ENCODE results near the gene HDAC10.

Gene HDAC10

GRCh38 chr22:50255099-50255498 lies 4.0 kb upstream of the HDAC10 start:
- no peak for DNase-seq

DNA sequence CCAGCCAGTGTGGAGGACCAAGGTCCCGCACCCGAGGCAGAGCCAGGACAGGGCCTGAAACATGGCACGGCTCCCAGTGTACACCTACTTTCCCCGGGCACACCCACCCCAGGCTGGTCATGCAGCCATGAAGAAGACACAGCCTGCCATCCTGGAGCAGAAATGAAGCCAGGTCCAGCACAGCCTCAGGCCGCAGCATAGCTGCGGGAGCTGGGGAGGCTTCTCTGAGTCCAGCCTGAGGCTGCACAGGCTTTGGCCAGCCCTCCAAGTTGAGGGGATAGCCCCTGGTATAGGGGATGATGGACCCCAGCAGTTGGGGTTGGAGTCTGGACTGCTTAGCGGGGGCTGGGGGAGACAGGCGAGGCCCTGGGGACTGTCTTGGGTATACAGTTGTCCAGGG lies 2.9 kb upstream of the HDAC10 start:
- no peak for DNase-seq

GRCh38 chr22:50253046-50253915 lies 2.2 kb upstream of the HDAC10 start:
- DNase-seq = no peak

DNA sequence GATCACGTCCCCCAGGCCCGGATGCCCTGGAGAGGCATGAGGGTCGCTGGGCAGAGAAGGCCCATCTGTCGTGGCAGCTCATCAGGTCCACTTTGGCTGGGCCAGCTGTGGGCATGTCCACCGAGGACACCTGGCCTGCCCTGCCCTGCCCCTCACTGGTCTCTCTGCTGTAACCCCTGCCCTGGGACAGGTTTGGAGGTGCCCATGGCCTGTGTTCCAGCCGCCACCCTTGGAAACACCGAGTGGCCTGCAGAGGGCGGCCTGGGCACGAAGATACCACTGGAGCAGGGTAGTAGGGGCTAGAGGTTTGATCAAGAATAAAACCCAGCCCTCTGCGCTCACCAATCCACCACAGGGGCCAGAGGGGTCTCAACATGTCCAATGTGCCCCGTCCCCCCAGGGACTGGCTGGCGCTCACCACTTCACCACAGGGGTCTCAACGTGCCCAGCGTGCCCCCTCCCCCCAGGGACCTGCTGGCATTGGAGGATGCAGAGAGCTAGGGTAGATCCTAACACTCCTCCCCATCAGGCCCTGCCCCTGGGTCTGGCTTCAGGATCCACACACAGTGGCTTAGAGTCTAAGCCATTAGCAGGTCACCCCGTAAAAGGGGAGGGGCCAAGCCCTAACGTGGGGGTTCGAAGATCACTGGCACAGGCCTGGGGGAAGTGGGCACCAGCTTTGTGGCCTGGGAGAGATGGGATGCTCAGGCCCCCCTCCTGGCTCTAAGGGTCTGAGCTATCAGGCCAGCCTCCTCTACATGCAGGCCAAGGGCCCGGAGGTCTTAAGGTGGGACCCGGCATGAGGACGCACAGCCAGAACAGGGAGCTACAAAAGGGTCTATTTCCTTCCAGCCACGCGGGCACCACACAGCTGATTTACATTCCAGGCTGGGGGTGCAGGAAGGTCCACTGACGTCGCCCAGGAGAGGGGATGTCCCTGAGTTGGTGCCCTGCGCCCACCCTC lies 1.3 kb upstream of the HDAC10 start:
- DNase-seq = peak; percentile 64

GRCh38 chr22:50251477-50252081 lies 514 bp upstream of the HDAC10 start:
- DNase-seq = no peak

- DNase-seq = no peak
These were observed 863 bp downstream of the HDAC10 start for GRCh38 chr22:50250249-50250554.

DNA sequence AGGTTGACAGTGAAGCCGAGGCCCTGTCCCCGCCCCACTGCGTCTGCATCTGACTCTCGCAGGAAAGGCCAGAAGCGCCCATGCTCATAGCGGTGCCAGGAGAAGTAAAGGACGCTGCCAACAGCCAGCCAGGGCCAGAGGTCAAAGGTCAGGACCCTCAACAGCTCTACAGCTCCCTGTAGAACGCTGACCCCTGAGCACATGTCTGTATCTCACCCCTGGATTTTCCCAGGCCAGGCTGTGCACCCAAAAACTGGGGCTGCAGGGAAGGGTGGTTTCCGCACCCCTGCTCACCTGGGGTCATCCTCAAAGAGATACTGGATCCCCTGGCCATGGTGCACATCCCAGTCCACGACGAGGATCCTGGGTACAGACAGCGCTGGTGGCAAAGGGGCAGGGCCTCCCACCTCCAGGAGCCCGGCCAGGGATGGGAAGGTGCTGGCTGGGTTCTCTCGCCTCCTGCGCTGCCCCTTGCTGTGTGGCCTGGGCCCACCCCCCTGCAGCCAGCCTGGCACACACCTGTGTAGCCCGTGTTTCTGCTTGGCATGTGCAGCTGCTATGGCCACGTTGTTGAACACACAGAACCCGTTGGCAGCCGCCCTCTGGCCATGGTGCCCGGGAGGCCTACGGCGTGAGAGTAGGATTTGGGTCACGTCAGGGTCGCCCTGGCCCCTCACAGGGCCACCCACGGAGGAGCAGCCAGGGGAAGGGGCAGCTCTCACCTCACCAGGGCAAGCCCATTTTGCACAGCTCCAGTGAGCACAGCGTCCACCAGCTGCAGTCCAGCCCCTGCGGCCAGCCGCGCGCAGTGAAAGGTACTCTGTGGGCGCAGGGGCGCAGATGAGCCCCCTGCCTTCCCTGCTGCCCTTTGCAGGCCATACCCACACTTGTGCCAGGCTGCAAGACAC lies 1.5 kb downstream of the HDAC10 start:
- no peak for DNase-seq

GRCh38 chr22:50248196-50249081 lies 2.6 kb downstream of the HDAC10 start:
- DNase-seq = no peak

- no peak for DNase-seq
These were observed 3.3 kb downstream of the HDAC10 start for GRCh38 chr22:50247748-50248147.

DNA sequence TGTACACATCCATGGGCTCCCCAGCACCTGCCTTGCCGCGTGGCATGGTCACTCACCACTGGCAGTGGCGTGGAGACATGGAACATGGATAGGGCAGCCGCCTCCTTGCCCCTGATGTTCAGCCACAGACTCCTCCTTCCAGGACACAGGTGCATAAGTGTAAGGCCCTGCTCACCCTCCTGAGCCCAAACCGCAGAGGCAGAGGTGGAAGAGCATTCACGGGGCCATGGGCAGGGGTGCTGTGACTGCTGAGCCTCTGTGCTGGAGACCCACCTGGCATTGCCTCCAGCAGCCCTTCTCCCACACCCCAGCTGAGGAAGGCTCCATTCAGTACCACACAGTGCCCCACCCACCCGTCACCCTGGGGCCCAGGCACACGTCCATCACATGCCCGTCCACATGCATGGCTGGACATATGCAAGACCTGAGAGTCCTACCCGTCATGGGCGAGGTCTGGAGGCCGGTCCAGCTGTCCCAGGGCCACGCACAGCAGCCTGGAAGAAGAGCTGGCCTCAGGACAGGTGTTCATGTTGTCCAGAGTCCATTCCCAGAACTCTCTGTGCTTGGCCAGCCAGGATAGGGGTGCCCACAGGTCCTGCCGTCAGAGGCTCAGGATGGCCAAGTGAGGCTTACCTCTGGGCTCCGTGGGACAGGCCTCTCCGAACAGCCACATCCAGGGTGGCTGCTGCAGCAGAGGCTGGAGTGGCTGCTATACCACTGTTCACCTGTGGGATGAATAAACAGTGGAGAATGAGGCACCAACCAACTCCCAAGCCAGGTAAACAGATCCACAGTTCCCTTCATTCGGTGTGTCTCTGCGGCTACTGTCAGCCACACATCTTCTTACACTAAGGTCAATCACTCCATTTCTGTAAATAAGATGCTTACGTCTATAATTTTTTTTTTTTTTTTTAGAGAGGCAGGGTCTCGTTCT lies 4.6 kb downstream of the HDAC10 start:
- DNase-seq = no peak

DNA sequence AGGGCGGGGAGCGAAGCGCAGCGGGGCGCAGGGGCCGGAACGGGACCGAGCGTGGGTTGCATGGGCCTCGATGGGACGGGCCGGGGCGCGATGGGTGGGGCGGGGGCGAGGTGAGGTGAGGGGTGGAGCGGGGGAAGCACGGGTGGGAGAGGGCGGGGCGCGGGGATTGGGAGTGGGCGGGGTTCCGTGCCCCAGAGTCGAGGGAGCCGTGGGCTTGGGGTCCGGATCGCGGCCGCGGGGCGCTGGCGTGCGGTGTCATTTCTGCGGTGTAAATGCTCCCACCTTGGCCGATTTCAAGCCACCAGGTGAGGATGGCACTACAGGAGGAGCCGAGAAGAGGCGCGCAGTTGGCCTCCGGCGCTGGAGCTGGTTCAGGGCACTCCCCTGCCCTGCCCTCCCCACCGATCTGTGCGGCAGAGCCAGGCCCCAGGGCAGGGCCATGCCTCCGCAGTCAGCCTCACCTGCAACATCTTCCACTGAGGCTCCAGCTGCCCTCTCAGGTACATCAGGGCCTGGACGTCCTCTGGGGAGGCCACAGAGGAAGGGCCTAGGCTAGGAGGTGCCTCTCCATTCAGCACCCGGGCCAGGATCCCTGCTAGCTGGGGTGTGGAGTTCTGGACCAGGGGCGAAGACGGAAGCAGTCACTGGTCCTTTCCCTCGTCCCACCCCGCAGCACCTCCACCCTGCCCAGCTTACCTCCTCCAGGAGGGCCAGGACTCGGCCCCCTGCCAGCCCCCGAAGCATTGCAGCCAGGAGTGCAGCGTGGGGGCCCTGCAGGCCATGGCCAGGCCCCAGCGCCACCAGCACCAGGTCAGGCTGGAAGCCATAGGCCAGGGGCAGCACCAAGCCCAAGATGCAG lies 5.6 kb downstream of the HDAC10 start:
- no peak for DNase-seq

DNA sequence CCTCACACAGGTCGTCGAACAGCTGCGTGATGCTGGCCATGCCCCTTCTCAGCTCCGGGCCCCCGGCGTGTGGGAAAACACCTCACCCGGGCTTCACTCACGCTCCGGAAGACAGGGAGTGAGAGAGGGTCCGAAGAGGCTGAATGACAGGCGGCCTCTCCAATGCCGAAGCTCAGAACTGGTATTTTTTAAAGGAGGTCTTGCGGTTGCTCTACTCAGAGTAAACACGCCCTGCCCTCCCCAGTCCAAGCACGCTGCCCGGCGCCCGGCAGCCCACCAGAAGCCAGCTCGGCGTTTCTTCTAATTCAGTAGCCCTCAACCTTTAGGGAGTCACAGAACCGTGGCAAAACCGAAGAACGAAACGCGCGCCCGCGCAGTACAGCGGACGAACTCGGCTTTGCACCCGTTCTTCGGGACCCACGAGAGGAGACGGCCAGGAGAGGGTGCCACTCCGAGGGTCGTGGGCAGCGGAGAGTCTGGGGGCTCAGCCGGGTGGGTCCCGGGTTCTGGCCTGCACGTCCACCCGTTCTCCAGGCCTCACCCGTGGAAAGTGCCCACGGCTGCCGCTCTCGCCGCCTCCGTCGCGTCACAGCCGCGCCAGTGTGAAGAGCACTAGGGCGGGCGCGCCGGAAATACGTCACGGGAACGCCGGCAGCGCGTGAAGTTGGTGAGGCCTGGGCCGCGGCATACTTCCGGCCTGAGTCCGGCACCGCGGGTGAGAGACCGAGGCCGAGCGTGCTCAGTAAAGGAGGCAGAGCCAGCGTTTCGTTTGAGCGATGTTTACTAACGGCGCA lies 6.4 kb downstream of the HDAC10 start, which contains the start of gene TUBGCP6:
Gene TUBGCP6, minus strand, starts transcription at position 604 of the 794 bp plus-strand sequence. Its CDS starts 564 bp downstream, at position 40.
- peak; percentile 93 for DNase-seq

- no peak for DNase-seq
These were observed 7.2 kb downstream of the HDAC10 start for GRCh38 chr22:50243685-50244419.

DNA sequence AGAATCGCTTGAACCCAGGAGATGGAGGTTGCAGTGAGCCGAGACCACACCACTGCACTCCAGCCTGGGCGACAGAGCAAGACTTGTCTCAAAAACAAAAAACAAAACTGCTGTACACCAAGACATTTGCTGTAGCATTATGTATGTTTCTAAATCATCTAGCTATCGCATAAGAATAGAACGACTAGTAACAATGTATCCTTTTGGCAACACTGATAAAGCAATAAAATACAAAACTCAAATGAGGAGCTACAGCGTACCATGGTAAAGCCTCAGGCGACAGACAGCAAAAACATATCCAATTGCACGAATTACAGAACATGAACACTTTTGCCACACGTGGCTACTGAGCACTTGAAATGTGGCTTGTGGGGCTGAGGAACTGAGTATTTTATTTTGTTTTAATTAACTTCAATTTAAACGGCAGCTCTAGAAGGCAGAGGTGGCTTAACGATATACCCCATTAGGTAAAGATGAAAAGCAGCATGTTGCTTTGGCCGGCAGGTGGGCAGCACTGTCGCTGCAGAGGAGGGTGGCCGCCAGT lies 8.6 kb downstream of the HDAC10 start:
- DNase-seq = no peak

DNA sequence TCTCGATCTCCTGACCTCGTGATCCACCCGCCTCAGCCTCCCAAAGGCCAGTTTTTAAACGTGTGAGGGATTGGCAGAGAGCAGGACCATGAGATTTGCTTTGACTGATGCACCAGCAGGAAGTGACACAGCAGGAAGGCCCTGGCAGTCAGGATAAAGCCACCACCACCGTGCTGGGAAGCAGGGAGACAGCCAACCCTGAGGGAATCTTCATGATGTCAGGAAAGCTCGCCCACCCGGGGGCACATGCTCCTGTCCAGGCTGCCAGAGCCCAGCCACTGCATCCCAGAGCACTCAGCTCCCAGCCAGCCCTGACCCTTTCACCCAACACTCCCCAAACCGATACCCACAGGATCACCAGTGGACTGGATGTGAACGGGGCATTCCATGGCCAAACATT lies 12.3 kb downstream of the HDAC10 start:
- no peak for DNase-seq

GRCh38 chr22:50236731-50237409 lies 14.2 kb downstream of the HDAC10 start:
- no peak for DNase-seq

- no peak for DNase-seq
These were observed 17.8 kb downstream of the HDAC10 start for GRCh38 chr22:50233223-50233622.
